Retina (tissue), 1 donor: Measurements from ENCODE around the gene SHMT2.

ENCODE experiments used
- DNase-seq: peaks from one replicate; pipeline ENCODE4 v3.0.0-alpha.2; 2016

SHMT2 gene

GRCh38 chr12:57229634-57230380 lies at the start of gene SHMT2:
Gene SHMT2, plus strand, starts transcription at chr12:57229711. Its CDS starts 68 bp downstream, at chr12:57229779.
- peak; percentile 91 for DNase-seq

- no peak for DNase-seq
Observed at GRCh38 chr12:57180321-57180989, 49.1 kb upstream of the SHMT2 start.

- DNase-seq, result no peak
Observed at GRCh38 chr12:57181072-57181471, 48.4 kb upstream of the SHMT2 start.

GRCh38 chr12:57181561-57182155 lies 47.9 kb upstream of the SHMT2 start:
- DNase-seq, result no peak

- peak; percentile 84 for DNase-seq
Observed at GRCh38 chr12:57182918-57183575, 46.5 kb upstream of the SHMT2 start.

- DNase-seq, result no peak
Observed at GRCh38 chr12:57183939-57184725, 45.4 kb upstream of the SHMT2 start.

GRCh38 chr12:57185403-57185802 lies 44.1 kb upstream of the SHMT2 start:
- DNase-seq, result no peak

GRCh38 chr12:57185906-57186508 lies 43.5 kb upstream of the SHMT2 start:
- DNase-seq, result no peak

GRCh38 chr12:57187222-57188089 lies 42.1 kb upstream of the SHMT2 start:
- no peak for DNase-seq

GRCh38 chr12:57188090-57188425 lies 41.5 kb upstream of the SHMT2 start:
- no peak for DNase-seq

GRCh38 chr12:57190037-57190436 lies 39.5 kb upstream of the SHMT2 start:
- no peak for DNase-seq

GRCh38 chr12:57190821-57191220 lies 38.7 kb upstream of the SHMT2 start:
- DNase-seq, result no peak

GRCh38 chr12:57191410-57191809 lies 38.1 kb upstream of the SHMT2 start:
- DNase-seq, result no peak

- no peak for DNase-seq
Observed at GRCh38 chr12:57192920-57193319, 36.6 kb upstream of the SHMT2 start.

- no peak for DNase-seq
Observed at GRCh38 chr12:57193706-57194245, 35.7 kb upstream of the SHMT2 start.

GRCh38 chr12:57194253-57194652 lies 35.3 kb upstream of the SHMT2 start:
- DNase-seq, result no peak

GRCh38 chr12:57195186-57195585 lies 34.3 kb upstream of the SHMT2 start:
- DNase-seq, result no peak

- DNase-seq, result no peak
Observed at GRCh38 chr12:57195611-57196371, 33.7 kb upstream of the SHMT2 start.

GRCh38 chr12:57196439-57196838 lies 33.1 kb upstream of the SHMT2 start:
- no peak for DNase-seq

- no peak for DNase-seq
Observed at GRCh38 chr12:57196956-57197355, 32.6 kb upstream of the SHMT2 start.
